Stimulated activated CD4-positive, alpha-beta T cell treated with anti-CD3 and anti-CD28 coated beads, Interleukin-4, amount 100 ng/mL, for 4 hours (primary cell): ENCODE data around the gene AMHR2.
A peak's percentile ranks its signal among the peaks of the same experiment; 100 is the strongest.
"Not testable (repeated sequence)": the region's sequence is repeated elsewhere in the genome, so short reads cannot be mapped to it uniquely, and the experiment has no call there.

Experiments
- DNase-seq, 2 experiments: peaks; one replicate each; pipeline ENCODE4 v3.0.0-alpha.2; 2020

AMHR2 gene

DNA sequence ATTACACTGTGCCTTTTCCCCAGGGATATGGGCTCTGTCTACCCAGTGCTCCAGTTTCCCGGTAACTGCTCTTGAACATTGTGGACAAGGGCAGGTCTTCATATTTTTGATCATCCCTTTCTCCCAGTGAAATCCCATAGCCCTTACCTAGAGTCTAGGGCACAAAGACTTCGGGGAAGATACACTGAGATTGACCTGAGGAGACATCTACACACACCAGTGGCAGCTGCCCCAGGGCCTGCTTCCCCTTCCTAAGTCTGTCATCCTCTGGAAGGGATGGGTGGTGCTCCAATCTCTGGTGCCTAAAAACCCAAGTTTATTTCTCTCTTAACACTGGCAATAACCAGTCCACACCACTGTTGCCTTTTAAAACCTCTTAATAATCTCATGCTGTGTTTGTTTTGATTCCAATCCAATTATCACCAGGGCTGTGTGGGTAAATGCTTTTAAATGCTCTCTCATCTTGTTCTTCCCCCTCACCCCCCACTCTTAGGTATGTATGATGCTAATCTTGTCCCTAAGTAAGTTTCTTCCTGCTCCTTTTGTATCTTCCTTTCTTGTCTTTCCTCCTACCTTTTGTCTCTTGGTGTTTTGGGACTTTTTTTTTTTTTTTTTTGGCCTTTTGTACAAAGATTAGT, 7.8 kb upstream of the AMHR2 start:
- DNase-seq, result not testable (repeated sequence)

DNA sequence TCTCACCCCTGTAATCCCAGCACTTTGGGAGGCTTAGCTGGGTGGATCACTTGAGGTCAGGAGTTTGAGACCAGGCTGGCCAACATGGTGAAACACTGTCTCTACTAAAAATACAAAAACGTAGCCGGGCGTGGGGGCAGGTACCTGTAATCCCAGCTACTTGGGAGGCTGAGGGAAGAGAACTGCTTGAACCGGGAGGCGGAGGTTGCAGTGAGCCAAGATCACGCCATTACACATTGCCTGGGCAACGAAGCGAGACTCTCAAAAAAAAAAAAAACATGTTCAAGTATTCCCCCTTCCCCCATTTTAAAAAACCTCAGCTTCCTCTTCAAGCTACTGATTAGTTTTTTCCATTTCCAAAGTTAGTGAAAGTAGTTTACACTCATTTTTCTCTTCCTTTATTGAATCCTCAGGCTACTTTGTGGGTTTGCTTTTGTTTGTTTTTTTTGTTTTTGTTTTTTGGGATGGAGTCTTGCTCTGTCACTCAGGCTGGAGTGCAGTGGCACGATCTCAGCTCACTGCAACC, 6.3 kb upstream of the AMHR2 start:
- peak in 1 of 2 experiments; percentile 5 for DNase-seq

DNA sequence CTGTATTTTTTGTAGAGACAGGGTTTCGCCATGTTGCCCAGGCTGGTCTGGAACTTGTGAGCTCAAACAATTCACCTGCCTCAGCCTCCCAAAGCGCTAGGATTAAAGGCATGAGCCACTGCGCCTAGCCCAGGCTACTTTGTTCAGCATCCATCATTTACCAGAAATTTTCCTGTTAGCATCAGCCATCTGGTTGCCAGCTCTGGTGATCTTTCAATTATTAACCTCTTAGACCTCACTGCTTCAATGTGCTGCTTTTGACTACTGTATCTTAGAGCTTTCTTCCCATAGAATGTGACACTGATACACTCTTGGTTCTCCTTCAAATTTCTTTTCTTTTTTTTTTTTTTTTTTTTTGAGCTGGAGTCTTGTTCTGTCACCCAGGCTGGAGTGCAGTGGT, 5.4 kb upstream of the AMHR2 start:
- DNase-seq, result no peak

DNA sequence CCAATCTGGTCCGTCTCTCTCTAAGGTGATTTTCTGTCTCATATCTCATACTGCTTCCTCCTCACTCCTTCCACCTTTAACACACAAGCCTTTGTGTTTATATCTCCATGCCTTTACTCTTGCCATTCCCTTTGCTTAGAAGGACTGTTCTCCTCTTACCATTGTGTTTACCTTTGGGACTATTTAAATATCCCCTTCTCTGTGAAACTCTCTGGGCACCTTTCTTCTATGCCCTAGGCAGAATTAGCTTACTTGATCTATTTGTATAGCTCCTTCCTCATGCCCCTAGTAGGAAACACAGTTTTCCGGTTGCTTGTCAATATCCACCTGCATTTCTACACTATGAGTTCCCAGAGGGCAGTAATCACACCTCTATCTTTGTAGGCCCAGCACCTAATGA, 3.9 kb upstream of the AMHR2 start:
- DNase-seq, result no peak

DNA sequence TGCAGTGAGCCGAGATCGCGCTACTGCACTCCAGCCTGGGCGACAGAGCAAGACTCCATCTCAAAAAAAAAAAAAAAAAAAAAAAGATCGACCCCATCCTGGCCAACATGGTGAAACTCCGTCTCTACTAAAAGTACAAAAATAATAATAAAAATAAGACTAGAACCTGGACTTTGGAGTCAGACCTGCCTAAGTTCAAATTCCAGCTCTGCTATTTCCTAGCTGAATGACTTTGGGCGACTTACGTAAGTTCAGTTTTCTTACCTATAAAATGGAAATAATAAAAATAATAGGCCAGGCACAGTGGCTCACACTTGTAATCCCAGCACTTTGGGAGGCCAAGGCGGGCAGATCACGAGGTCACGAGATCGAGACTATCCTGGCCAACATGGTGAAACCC, 1.4 kb upstream of the AMHR2 start:
- DNase-seq, result not testable (repeated sequence)

DNA sequence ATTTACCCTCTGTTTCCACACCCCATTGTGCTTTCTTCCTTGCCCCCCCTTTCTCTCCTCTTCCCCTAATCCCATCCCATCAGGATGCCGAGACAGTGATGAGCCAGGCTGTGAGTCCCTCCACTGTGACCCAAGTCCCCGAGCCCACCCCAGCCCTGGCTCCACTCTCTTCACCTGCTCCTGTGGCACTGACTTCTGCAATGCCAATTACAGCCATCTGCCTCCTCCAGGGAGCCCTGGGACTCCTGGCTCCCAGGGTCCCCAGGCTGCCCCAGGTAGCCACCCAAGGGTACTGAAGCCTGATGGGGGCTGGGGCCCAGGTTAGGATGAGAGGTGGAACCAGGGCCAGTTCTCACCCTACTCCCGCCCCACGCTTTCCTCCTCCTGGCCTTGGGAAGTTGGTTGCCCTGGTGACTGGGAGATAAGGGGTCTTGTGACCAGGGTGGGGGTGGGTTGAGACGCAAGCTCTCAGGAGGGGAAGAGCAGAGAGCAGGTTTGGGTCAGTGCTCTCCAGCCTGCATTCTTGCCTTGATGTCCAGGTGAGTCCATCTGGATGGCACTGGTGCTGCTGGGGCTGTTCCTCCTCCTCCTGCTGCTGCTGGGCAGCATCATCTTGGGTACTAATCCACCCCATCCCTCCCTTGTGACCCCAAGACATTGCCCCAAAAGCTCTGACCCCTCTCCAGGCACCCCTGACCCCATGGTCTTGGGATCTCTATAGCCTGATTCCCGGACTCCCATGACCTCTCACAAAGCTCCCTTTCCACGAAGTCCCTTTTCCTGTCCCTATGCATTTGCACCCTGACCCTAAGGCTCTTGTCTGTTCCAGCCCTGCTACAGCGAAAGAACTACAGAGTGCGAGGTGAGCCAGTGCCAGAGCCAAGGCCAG, 1.2 kb downstream of the AMHR2 start:
- DNase-seq, result no peak

DNA sequence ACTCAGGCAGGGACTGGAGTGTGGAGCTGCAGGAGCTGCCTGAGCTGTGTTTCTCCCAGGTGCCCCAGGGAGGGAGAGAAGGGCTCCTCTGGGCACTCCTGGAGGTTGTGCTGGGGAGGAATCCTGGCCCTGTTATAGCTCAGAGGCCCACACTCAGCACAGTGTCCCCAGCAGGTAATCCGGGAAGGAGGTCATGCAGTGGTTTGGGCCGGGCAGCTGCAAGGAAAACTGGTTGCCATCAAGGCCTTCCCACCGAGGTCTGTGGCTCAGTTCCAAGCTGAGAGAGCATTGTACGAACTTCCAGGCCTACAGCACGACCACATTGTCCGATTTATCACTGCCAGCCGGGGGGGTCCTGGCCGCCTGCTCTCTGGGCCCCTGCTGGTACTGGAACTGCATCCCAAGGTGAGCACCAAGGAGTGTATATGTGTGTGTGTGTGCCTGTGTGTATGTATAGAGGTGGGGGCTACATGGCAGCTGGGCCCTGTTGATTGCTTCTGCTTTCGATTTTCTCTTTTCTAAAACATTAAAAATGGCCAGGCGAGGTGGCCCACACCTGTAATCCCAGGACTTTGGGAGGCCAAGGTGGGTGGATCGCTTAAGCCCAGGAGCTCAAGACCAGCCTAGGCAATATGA, 2.0 kb downstream of the AMHR2 start:
- DNase-seq, result no peak

DNA sequence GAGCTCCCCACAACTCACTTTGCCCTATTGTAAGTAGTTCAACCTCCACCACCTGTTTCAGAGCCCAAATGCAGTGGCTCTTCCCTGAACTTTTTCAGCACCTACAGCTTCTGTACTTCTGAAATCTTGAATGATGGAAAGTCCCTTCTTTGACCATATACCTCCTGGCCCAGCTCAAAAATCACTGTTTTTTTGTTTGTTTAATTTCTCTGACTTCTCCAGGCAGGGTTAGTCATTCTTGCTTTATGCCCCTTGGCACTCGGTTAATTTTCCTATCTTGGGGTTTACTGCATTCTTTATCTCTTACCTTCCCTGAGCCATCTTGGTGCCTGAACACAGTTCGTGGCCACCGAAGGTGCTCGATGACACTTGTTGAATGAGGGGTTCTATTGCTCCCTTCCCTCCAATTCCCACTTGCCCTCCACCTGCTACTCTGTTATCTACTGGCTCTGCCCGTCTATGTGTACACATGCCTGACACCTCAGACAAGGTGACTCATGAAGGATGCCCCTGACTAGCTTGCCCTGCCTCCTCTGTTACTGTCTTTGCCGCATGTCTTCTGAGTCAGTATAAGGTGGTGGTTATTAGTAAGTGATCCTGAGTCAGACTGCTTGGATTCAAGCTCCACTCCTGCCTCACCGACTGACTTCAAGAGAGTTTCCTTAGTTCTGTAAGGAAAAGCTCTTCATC, 4.4 kb downstream of the AMHR2 start:
- peak; percentile 14 to 50 for DNase-seq

DNA sequence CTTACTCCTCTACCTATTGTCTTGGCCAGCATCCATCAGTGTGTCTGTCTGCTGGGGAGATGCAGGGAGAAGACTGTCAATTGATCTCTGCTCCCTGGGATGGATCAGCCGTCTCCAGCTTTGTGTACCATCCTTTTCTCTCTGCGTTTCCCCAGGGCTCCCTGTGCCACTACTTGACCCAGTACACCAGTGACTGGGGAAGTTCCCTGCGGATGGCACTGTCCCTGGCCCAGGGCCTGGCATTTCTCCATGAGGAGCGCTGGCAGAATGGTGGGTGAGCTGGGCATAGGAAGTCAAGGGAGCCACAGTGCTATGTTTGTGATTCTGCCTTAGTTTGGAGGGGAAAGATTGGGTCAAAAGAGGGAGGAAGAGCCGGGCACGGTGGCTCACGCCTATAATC, 5.1 kb downstream of the AMHR2 start:
- no peak for DNase-seq

DNA sequence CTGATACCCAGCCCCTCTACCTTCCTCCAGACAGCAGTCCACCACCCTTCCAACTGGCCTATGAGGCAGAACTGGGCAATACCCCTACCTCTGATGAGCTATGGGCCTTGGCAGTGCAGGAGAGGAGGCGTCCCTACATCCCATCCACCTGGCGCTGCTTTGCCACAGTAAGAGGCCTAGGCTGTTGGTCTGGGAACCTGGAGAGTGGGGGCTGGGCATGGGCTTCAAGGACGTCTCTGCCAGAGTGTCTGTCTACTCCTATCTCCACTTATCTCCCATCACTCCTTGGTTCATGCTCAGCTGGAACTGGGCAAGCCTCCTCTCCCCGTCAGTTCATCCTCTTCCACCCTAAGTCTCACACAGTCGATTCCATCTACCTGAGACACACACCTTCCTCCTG, 6.5 kb downstream of the AMHR2 start:
- DNase-seq, result no peak

DNA sequence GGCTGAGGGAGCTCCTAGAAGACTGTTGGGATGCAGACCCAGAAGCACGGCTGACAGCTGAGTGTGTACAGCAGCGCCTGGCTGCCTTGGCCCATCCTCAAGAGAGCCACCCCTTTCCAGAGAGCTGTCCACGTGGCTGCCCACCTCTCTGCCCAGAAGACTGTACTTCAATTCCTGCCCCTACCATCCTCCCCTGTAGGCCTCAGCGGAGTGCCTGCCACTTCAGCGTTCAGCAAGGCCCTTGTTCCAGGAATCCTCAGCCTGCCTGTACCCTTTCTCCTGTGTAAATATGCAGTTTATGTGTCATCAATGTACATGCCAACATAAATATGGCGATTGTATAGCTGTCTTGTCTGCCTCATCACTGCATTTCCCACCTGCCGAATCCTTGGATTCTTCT, 7.5 kb downstream of the AMHR2 start:
- no peak for DNase-seq

DNA sequence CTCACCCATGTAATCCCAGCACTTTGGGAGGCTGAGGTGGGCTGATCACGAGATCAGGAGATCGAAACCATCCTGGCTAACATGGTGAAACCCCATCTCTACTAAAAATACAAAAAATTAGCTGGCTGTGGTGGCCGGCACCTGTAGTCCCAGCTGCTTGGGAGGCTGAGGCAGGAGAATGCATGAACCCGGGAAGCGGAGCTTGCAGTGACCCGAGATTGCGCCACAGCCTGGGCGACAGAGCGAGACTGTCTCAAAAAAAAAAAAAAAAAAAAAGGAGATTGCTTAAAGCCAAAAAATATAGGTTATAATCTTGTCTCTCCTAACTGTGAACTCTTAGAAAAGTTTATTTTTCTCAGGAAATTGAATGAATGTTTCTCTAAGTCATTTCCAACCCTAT, 11.7 kb downstream of the AMHR2 start:
- not testable (repeated sequence) for DNase-seq

DNA sequence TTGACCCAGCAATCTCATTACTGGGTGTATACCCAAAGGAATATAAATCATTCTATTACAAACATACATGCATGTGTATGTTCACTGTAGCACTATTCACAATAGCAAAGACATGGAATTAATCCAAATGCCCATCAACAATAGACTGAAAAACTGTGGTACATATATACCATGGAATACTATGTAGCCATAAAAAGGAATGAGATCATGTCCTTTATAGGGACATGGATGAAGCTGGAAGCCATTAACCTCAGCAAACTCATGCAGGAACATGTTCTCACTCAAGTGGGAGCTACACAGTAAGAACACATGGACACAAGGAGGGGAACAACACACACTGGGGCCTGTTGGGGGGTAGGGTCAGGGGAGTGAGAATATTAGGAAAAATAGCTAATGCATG, 15.9 kb downstream of the AMHR2 start:
- DNase-seq, result not testable (repeated sequence)

DNA sequence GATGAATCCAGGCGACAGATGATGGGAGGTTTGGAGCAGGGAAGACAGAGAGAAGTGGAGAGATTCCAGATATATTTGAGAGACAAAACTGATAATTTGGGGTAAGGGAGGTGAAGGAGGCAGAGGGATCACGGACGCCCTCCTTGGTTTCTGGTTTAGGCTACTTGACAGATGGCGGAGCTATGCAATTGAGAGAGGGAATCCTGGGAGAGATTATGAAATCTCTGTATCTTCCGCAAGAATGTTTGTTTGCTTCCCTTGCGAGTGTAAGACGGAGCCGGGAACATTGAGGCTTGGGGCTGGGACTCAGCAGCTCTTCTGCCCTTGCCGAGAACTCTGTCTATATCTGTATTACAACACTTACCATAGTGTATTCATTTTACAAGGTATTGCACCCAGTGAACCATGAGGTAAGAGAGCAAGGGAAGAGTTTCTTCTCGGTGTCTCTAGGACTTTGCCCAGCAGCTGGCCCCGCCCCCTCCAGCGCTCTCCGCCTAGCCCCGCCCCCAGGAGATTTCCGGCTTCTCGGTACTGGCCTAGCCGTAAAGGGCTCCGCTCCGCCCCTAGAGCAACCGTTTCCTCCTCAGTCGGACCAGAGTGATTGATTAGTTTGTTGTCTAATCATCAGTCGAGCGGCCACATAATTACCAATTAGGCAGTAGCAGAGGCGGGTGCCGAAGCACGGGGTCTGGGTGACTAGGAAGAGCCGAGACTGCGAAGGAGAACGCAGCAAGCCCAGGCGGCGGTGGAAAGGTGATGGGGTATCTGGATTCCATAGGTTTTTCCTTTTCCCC, 17.6 kb downstream of the AMHR2 start, which contains the start of gene PRR13:
PRR13 (plus strand) TSS at position 695 of the 794 bp plus-strand sequence. CDS start 981 bp downstream, outside the sequence.
- DNase-seq, result peak; percentile 99

DNA sequence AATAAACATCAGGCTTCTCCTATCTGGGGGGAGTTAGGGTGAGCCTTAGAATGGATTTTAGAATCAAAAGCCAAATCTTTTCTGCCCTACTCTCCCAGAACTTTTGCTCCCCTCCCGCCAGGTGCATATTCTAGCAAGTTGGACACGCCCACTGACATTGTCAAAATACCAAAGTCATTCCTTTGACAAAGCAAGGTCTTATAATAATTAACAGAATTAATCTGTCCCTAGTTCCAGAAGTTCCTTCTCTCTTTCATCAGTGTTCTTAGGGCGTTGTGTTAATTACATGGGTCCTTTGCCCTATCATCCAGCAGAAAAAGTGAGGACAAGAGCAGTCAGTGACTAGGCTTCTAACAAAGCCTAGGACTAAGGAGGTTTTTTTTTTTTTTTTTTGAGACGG, 20.3 kb downstream of the AMHR2 start:
- no peak for DNase-seq

DNA sequence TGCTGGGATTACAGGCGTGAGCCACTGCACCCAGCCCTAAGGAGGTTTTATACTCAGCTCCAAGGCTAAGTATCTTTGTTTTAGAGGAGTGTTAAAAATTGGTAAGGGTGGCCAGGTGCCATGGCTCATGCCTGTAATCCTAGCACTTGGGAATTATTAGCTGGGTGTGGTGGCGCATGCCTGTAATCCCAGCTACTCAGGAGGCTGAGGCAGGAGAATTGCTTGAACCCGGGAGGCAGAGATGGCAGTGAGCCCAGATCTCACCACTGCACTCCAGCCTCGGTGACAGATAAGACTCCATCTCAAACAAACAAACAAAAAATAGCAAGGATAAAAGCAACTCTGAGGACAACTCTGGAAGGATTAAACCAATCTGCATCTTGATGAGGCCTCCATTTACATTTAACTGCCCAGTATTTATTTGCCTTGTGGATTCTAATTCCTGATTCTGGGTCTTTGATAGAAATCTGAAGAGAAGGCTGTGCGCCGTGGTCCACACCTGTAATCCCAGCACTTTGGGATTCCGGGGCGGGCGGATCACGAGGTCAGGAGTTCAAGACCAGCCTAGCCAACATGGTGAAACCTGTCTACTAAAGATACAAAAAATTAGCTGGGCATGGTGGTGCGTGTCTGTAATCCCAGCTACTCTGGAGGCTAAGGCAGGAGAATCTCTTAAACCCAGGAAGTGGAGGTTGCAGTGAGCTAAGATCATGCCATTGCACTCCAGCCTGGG, 21.1 kb downstream of the AMHR2 start:
- not testable (repeated sequence) for DNase-seq

DNA sequence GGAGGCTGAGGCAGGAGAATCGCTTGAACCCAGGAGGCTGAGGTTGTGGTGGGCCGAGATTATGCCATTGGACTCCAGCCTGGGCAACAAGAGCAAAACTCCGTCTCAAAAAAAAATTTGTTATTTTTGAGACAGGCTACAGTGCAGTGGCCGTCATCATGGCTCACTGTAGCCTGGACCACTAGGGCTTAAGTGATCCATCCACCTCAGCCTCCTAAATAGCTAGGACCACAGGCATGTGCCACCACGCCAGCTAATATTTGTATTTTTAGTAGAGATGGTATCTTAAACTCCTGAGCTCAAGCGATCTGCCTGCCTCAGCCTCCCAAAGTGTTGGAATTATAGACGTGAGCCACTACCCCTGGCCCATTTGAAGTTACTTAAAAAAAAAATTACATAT, 27.3 kb downstream of the AMHR2 start:
- no peak for DNase-seq

DNA sequence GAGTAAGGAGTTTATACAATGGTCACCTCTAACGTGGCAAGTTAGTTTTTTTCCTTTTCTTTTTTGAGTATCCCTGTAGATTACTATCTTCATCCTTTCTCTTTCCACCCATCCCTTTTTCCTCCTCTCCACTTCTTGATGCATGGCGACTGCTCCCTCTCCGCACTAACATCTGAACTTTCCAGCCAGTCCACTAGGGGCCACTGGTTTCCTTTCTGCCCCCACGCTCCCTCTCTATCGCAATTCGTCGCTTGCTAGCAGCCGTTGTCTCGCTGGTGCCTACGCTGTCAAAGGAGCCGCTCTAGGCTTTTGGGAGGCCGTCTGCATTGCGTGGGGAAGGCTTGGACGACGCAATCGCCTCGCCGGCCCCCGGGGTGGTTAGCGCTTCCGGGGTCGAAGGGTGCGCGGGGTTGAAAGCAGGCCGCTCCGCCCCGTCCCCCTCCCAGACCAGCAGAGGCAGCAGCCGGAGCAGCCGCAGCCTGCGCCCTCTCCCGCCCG, 28.1 kb downstream of the AMHR2 start, which contains the start of gene PCBP2:
PCBP2 (plus strand) TSS at position 442 of the 498 bp plus-strand sequence. CDS start 2,699 bp downstream, outside the sequence.
- peak; percentile 94 to 98 for DNase-seq

DNA sequence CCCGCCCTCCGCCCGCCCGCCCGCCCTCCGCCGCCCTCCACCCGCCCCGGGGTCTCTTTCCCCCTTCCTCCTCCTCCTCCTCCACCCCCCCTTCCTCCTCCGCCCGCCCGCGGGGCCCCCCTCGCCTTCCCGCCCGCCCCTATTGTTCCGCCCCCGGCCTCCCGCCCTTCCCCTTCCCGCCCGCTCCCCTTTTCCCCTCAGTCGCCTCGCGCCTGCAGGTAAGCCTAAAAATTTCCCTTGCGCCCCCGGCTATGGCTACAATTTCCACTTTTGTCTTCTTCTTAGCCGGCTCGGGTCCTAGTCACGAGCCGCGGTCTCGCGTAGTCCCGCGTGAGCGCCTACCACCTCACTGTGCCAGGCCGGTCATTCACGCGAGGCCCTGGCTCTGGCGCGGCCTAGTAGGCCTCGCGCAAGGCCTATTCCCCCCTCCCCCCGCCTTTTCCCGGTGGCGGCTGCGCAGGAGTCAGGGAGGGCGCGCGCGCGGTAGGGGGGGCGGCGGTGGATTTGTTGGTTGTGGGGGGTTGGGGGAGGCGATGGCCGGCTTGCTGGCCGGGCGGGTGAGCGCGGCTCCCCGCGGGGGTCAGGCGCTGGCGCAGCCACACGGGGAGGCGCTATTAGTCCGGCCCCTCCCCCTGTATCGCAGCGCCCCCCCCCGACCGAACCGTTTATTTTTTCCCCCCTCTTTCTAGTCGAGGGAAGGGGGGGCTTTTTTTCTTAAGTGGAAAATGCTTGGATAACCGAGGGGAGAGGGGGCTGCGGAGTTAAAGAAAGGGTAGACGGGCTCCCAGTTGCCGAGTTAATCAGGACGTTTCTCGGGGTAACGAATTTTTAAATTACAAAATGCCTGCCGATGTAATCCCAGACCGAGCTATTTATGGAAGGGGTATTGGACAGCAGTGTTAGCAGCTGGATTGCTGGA, 28.8 kb downstream of the AMHR2 start:
- DNase-seq, result peak; percentile 71 to 72
